ENCODE results near the gene FILIP1L. TPM values are rescaled to one million over a fixed set of nuclear protein-coding genes. Genes with fewer than 3 reads are reported as not detected.

Gene FILIP1L
- total RNA-seq, 2 experiments from 2014 or later, result 1.5 to 1.7 TPM

DNA sequence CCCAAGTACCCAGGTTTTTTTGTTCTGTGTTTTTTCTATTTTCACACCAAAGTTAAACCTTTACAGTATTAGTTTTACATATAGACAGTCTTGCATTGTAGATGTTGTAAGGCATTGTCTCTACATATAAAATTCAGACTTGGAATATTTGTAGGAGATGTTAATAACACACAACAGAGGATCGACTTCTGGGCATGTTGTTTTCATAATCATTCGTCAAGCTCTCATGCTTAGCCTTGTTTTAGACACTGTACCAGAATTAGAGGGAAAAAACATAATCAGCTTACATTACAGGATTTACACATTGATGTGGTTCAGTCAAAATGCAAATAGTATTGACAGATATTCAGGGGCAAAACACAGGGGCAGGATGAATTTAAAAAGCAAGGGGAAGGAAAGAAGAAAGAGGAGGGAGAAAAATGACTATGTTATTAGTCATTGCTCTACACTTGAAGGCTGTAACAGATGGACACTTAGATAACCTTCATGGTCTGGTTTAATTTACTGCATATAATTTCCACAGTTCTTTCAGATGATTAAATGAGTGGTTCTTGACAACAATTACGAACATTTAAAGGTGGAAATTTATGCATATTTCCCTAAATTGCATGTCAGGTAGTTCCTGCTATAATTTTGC, 289.2 kb downstream of the FILIP1L start:
- ATAC-seq, result no peak
- Mint-ChIP-seq H3K27ac (no peak overlapping the region), H3K36me3 (ENCODE audit: low read depth) (peaks cover 2% of the 10 kb centered on the region), H3K4me3 (no peak overlapping the region), H3K4me1 (ENCODE audit: low read depth) (peaks cover 8% of the 10 kb centered on the region), H3K27me3 (ENCODE audit: low read depth) (no peaks in the 10 kb centered on the region), H3K9me3 (ENCODE audit: insufficient read depth) (no peaks in the 10 kb centered on the region)
- CTCF ChIA-PET, result interaction anchor here (1.0 to 5.1 kb wide), 2 partner anchors 7 to 9 kb away, joined by 5 to 35 read pairs; no protein-coding TSS in a partner anchor
- POLR2A ChIA-PET, result no interaction called here
- no peak for DNase-seq

DNA sequence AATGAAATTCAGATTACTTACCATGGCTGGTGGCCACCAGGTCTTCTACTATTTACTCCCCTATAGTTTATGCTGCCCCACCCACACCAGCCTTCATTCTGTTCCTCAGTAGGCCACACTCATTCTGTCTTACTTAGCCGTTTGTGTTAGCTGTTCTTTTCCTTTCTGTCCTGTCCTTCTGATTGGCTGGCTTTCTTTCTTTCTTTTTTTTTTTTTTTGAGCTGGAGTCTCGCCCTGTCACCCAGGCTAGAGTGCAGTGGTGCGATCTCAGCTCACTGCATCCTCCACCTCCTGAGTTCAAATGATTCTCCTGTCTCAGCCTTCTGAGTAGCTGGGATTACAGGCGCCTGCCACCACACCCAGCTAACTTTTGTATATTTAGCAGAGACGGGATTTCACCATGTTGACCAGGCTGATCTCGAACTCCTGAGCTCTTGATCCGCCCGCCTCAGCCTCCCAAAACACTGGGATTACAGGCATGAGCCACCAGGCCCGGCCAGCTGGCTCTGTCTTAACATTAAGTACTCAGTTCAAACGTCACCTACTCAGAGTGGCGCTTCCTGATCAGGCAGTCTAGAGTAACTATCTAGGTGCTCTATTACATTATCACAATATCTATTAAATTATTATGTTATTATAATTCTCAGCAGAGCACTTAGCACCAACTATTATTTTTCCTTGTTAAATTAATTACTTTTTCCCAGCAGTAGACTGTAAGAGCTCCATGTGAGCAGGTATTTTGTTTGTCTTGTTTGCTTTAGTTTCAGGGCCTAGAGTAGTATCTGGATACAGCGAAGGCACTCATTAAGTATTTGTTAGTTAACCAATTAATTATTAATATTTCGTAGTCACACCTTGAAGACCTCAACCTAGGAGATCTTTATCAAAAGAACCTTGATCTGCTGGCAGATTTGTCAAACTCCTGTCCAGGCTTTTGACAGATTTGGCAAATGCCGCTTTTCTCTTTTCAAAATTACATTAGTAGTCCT, 290.3 kb downstream of the FILIP1L start:
- Mint-ChIP-seq H3K36me3 (ENCODE audit: low read depth) (peaks cover 6% of the 10 kb centered on the region), H3K4me1 (ENCODE audit: low read depth) (peaks cover 17% of the 10 kb centered on the region), H3K27ac (peak overlapping the region; percentile 22), H3K27me3 (ENCODE audit: low read depth) (no peaks in the 10 kb centered on the region), H3K9me3 (ENCODE audit: insufficient read depth) (no peaks in the 10 kb centered on the region), H3K4me3 (no peak overlapping the region)
- POLR2A ChIA-PET, result interaction anchor here (0.5 kb wide), 1 partner anchor 1238 kb away, joined by 3 read pairs; no protein-coding TSS in a partner anchor
- ATAC-seq, result no peak
- CTCF ChIA-PET, result interaction anchor here (0.9 to 5.1 kb wide), 3 partner anchors 8 to 437 kb away, joined by 4 to 35 read pairs (median 4); partner anchors contain the start of gene TBC1D23
- no peak for DNase-seq

DNA sequence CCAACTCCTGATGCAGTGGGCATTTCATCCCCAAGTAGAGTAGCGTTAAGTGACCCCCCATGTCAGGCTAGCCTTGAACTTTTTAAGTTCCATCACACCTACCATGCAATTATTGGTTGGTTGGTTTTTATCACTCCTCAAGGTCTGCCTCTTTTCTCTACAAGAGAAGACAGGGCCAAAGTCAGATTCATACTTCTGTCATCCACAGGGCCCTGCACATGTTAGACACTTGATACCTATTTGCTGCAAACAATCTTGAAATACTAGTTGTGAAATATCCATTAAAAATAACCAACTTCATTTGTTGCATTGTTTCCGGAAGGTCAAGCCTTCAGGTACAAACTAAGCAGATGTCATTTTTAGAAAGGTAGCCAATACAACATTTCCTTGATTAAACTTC, 295.5 kb downstream of the FILIP1L start:
- H3K27ac Mint-ChIP-seq, result peak overlapping the region; percentile 23
- ATAC-seq, result no peak
- POLR2A ChIA-PET, result no interaction called here
- no peak for DNase-seq
- CTCF ChIA-PET, result interaction anchor here (1.0 to 2.7 kb wide), 3 partner anchors 13 to 771 kb away, joined by 3 to 24 read pairs (median 3); no protein-coding TSS in a partner anchor
- peak overlapping the region; percentile 92 for H3K4me3 Mint-ChIP-seq
- H3K4me1 Mint-ChIP-seq (ENCODE audit: low read depth), result peaks cover 28% of the 10 kb centered on the region
- no peaks in the 10 kb centered on the region for H3K27me3 Mint-ChIP-seq (ENCODE audit: low read depth)
- peaks cover 6% of the 10 kb centered on the region for H3K36me3 Mint-ChIP-seq (ENCODE audit: low read depth)
- no peaks in the 10 kb centered on the region for H3K9me3 Mint-ChIP-seq (ENCODE audit: insufficient read depth)

DNA sequence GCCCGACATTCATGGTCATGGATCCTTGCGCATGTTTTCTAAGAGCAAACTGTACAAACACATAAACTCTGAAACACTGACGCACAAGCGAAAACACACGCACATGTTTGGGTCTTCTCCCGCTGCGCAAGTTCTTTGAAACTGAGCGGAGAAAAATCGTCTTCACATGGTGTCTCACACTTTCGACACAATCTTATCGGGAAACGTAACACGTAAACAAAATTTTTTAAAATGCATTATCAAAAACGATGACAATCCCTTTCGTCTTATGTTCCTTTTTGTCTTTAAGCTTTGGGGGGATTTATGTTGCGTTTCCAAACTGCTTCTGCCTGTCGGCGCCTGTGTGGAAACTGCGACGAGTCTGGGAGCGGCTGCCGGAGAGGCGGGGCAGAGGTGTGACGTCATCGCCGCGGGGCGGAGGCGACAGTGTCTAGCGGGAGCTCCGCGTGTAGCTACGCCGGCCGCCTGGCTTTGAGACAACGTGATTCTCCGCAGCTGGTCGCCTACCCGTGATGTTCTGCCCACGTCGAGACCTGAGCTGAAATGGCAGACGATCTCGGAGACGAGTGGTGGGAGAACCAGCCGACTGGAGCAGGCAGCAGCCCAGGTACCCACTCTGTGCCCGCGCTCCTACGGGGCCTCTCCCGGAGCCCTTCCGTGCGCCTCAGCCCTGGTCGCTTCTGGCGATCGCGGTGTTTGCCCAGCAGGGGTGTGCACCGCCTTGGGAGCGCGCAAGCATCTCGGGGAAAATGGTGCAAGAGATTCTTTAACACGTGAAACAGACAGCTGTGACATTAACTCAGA, 296.7 kb downstream of the FILIP1L start, which contains the start of gene CMSS1:
Gene CMSS1 (plus strand): TSS at position 426 of the 804 bp plus-strand sequence.
- no peaks in the 10 kb centered on the region for H3K9me3 Mint-ChIP-seq (ENCODE audit: insufficient read depth)
- H3K36me3 Mint-ChIP-seq (ENCODE audit: low read depth), result peaks cover 6% of the 10 kb centered on the region
- ChIA-PET CTCF (interaction anchor here (0.8 to 2.7 kb wide), 7 partner anchors 9 to 772 kb away, joined by 3 to 24 read pairs (median 4); no protein-coding TSS in a partner anchor), POLR2A (interaction anchor here (0.6 to 0.7 kb wide), 5 partner anchors 54 to 1945 kb away, joined by 3 to 5 read pairs (median 3); no protein-coding TSS in a partner anchor)
- H3K4me1 Mint-ChIP-seq (ENCODE audit: low read depth), result peaks cover 26% of the 10 kb centered on the region
- DNase-seq (peak; percentile 96), ATAC-seq (peak; percentile 96)
- peak within 1 kb of the TSS; percentile 98 for H3K27ac Mint-ChIP-seq
- no peaks in the 10 kb centered on the region for H3K27me3 Mint-ChIP-seq (ENCODE audit: low read depth)
- peak within 1 kb of the TSS; percentile 92 for H3K4me3 Mint-ChIP-seq

- no peaks in the 10 kb centered on the region for H3K9me3 Mint-ChIP-seq (ENCODE audit: insufficient read depth)
- peak overlapping the region; percentile 92 for H3K4me3 Mint-ChIP-seq
- DNase-seq (peak; percentile 28), ATAC-seq (no peak)
- H3K36me3 Mint-ChIP-seq (ENCODE audit: low read depth), result peaks cover 6% of the 10 kb centered on the region
- ChIA-PET CTCF (interaction anchor here (1.1 to 2.7 kb wide), 3 partner anchors 9 to 15 kb away, joined by 4 to 24 read pairs (median 14); no protein-coding TSS in a partner anchor), POLR2A (interaction anchor here (0.6 to 0.7 kb wide), 3 partner anchors 55 to 586 kb away, joined by 3 to 5 read pairs (median 3); no protein-coding TSS in a partner anchor)
- H3K27me3 Mint-ChIP-seq (ENCODE audit: low read depth), result peaks cover 6% of the 10 kb centered on the region
- H3K4me1 Mint-ChIP-seq (ENCODE audit: low read depth), result peaks cover 26% of the 10 kb centered on the region
- peak overlapping the region; percentile 98 for H3K27ac Mint-ChIP-seq
Observed at GRCh38 chr3:99817047-99817436, 297.3 kb downstream of the FILIP1L start.

GRCh38 chr3:99810403-99810802, 303.9 kb downstream of the FILIP1L start:
- Mint-ChIP-seq H3K9me3 (ENCODE audit: insufficient read depth) (no peaks in the 10 kb centered on the region), H3K27me3 (ENCODE audit: low read depth) (peaks cover 10% of the 10 kb centered on the region), H3K4me1 (ENCODE audit: low read depth) (no peaks in the 10 kb centered on the region), H3K4me3 (no peak overlapping the region), H3K27ac (no peak overlapping the region), H3K36me3 (ENCODE audit: low read depth) (peaks cover 5% of the 10 kb centered on the region)
- POLR2A ChIA-PET, result no interaction called here
- DNase-seq, result no peak
- ATAC-seq, result no peak
- CTCF ChIA-PET, result no interaction called here

GRCh38 chr3:99809565-99809964, 304.7 kb downstream of the FILIP1L start:
- no peak overlapping the region for H3K4me3 Mint-ChIP-seq
- no peak overlapping the region for H3K27ac Mint-ChIP-seq
- H3K4me1 Mint-ChIP-seq (ENCODE audit: low read depth), result no peaks in the 10 kb centered on the region
- no peak for DNase-seq
- no peak for ATAC-seq
- CTCF ChIA-PET, result interaction anchor here (0.9 to 2.4 kb wide), 2 partner anchors 8 to 17 kb away, joined by 3 to 14 read pairs; partner anchors contain the start of gene CMSS1
- H3K9me3 Mint-ChIP-seq (ENCODE audit: insufficient read depth), result no peaks in the 10 kb centered on the region
- H3K36me3 Mint-ChIP-seq (ENCODE audit: low read depth), result peaks cover 6% of the 10 kb centered on the region
- POLR2A ChIA-PET, result no interaction called here
- peaks cover 10% of the 10 kb centered on the region for H3K27me3 Mint-ChIP-seq (ENCODE audit: low read depth)

- DNase-seq, result peak; percentile 54
Observed at GRCh38 chr3:99808163-99808794, 306.0 kb downstream of the FILIP1L start.

DNA sequence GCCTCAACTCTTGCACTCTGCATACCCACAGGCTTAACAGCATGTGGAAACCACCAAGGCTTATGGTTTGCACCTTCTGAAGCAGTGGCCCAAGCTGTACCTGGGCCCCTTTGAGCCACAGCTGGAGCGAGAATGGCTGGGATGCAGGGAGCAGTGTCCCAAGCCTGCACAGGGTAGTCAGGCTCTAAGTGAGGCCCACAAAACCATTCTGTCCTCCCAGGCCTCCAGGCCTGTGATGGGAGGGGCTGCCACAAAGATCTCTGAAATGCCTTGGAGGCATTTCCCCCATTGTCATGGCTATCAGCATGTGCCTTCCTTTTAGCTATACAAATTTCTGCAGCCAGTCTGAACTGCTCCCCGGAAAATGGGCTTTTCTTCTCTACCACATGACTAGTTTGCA, 309.1 kb downstream of the FILIP1L start:
- no peak for ATAC-seq
- no peak for DNase-seq
- Mint-ChIP-seq H3K27me3 (ENCODE audit: low read depth) (peaks cover 2% of the 10 kb centered on the region), H3K27ac (no peak overlapping the region), H3K36me3 (ENCODE audit: low read depth) (peaks cover 6% of the 10 kb centered on the region), H3K4me1 (ENCODE audit: low read depth) (no peaks in the 10 kb centered on the region), H3K9me3 (ENCODE audit: insufficient read depth) (no peaks in the 10 kb centered on the region), H3K4me3 (no peak overlapping the region)
- CTCF ChIA-PET, result interaction anchor here (1.5 kb wide), 1 partner anchor 17 kb away, joined by 3 read pairs; no protein-coding TSS in a partner anchor
- POLR2A ChIA-PET, result no interaction called here

More at GRCh38 chr3:99808163-99808794, 306.0 kb downstream of the FILIP1L start:
- ChIA-PET POLR2A (no interaction called here), CTCF (interaction anchor here (0.6 to 2.4 kb wide), 11 partner anchors 9 to 1730 kb away, joined by 3 to 14 read pairs (median 3); partner anchors contain the start of gene CMSS1)
- no peak overlapping the region for H3K4me3 Mint-ChIP-seq
- ATAC-seq, result no peak
- H3K27me3 Mint-ChIP-seq (ENCODE audit: low read depth), result peaks cover 10% of the 10 kb centered on the region
- H3K36me3 Mint-ChIP-seq (ENCODE audit: low read depth), result peaks cover 6% of the 10 kb centered on the region
- H3K4me1 Mint-ChIP-seq (ENCODE audit: low read depth), result no peaks in the 10 kb centered on the region
- H3K27ac Mint-ChIP-seq, result no peak overlapping the region
- H3K9me3 Mint-ChIP-seq (ENCODE audit: insufficient read depth), result no peaks in the 10 kb centered on the region

DNA sequence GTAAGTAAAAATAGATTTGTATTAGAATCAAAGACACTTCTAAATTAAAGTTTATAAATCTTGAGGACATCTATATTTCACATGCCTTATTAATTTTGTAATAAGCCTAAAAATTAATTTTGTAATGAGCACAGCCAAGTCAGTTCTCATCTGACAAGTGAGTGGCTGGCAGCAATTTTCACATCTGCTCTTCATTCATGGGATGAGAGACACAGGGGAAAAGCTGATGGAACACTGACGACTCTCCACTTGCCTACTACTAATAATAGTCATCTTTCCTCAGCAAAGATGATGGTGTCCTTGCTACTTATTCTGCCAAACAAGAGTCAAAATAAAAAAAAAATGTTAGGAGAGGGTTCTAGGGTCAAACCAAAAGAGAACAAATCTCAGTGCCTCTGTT, 311.0 kb downstream of the FILIP1L start:
- DNase-seq, result no peak
- POLR2A ChIA-PET, result no interaction called here
- H3K9me3 Mint-ChIP-seq (ENCODE audit: insufficient read depth), result no peaks in the 10 kb centered on the region
- no peak for ATAC-seq
- H3K4me1 Mint-ChIP-seq (ENCODE audit: low read depth), result no peaks in the 10 kb centered on the region
- H3K4me3 Mint-ChIP-seq, result no peak overlapping the region
- H3K27ac Mint-ChIP-seq, result no peak overlapping the region
- H3K36me3 Mint-ChIP-seq (ENCODE audit: low read depth), result peaks cover 6% of the 10 kb centered on the region
- peaks cover 2% of the 10 kb centered on the region for H3K27me3 Mint-ChIP-seq (ENCODE audit: low read depth)
- CTCF ChIA-PET, result no interaction called here
